Hepatocyte (in vitro differentiated cells): ENCODE data around the gene IL36G. TPM values are rescaled to one million over a fixed set of nuclear protein-coding genes. Genes with fewer than 3 reads are reported as not detected.

Experiments
- DNase-seq: peaks from one replicate; pipeline ENCODE4 v3.0.0-alpha.2; 2016; ENCODE audit warnings: low spot score
- H2AFZ ChIP-seq: fragments of 200-600 bp; sonication (generic); 2 replicates; pipeline ENCODE4 v1.6.0; 2016; ENCODE audit warnings: antibody characterized with exemption, mild to moderate bottlenecking
- H3K27ac ChIP-seq: fragments of 200-600 bp; sonication (generic); 2 replicates; pipeline ENCODE4 v1.5.1; 2016; ENCODE audit warnings: mild to moderate bottlenecking
- H3K27me3 ChIP-seq: fragments of 200-600 bp; sonication (generic); 2 replicates; pipeline ENCODE4 v1.6.1; 2016
- H3K36me3 ChIP-seq: fragments of 200-600 bp; sonication (generic); replicated peaks from 2 replicates; pipeline ENCODE4 v1.5.1; 2016; ENCODE audit warnings: low read depth; ENCODE audit not compliant: insufficient read depth
- H3K4me1 ChIP-seq: fragments of 200-600 bp; sonication (generic); 2 replicates; pipeline ENCODE4 v1.5.1; 2016; ENCODE audit warnings: mild to moderate bottlenecking, moderate library complexity; ENCODE audit not compliant: insufficient read depth
- H3K4me2 ChIP-seq: fragments of 200-600 bp; sonication (generic); 2 replicates; pipeline ENCODE4 v1.6.0; 2016
- H3K4me3 ChIP-seq: fragments of 200-600 bp; sonication (generic); 2 replicates; pipeline ENCODE4 v1.5.1; 2016; ENCODE audit warnings: mild to moderate bottlenecking
- H3K79me2 ChIP-seq: fragments of 200-600 bp; sonication (generic); 2 replicates; pipeline ENCODE4 v1.6.0; 2017; ENCODE audit warnings: mild to moderate bottlenecking
- H3K9me2 ChIP-seq: fragments of 200-600 bp; sonication (generic); replicated peaks from 2 replicates; pipeline ENCODE4 v1.6.0; 2017; ENCODE audit warnings: mild to moderate bottlenecking; ENCODE audit not compliant: insufficient read depth
- H3K9me3 ChIP-seq: fragments of 200-600 bp; sonication (generic); 2 replicates; pipeline ENCODE4 v1.5.1; 2016; ENCODE audit warnings: low read depth, mild to moderate bottlenecking
- H4K20me1 ChIP-seq: fragments of 200-600 bp; sonication (generic); 2 replicates; pipeline ENCODE4 v1.6.0; 2016; ENCODE audit warnings: mild to moderate bottlenecking; ENCODE audit not compliant: insufficient read depth, poor library complexity, severe bottlenecking
- CTCF ChIP-seq: fragments of 200-600 bp; sonication (generic); IDR thresholded peaks from 2 replicates; pipeline ENCODE4 v1.5.1; 2016; ENCODE audit warnings: antibody characterized with exemption, mild to moderate bottlenecking; ENCODE audit not compliant: poor library complexity
- EZH2 ChIP-seq: fragments of 200-600 bp; sonication (generic); IDR thresholded peaks from 2 replicates; pipeline ENCODE4 v1.6.1; 2016; ENCODE audit warnings: antibody characterized with exemption, mild to moderate bottlenecking, borderline replicate concordance
- EZH2phosphoT487 ChIP-seq: fragments of 200-600 bp; sonication (generic); IDR thresholded peaks from one replicate; pipeline ENCODE4 v1.6.1; 2018; ENCODE audit warnings: antibody characterized with exemption, mild to moderate bottlenecking, low read depth, moderate library complexity; ENCODE audit not compliant: unreplicated experiment, severe bottlenecking
- WGBS: methylation state at CpG from one replicate; pipeline ENCODE4 v1.1.6; 2016; ENCODE audit warnings: low lambda C conversion rate; ENCODE audit errors: missing lambda C conversion rate; 5-methylcytosine and 5-hydroxymethylcytosine counted together
- polyA plus RNA-seq: library from polyadenylated mRNA; unstranded; fragments of >200 nt; fragmentation: Nextera tagmentation; extraction: Ambion mirVana; gene quantifications from 2 replicates; pipeline ENCODE4 v1.2.1, GENCODE V29; 2016
- total RNA-seq: library from RNA; depleted of rRNA; stranded (reverse); fragments of >200 nt; gene quantifications from 2 replicates; pipeline ENCODE4 v1.2.3, GENCODE V29; 2014

IL36G gene
- total and polyA plus RNA-seq, 2 experiments from 2014 or later = 0.20 to 1.0 TPM

- DNase-seq = no peak
- Histone ChIP-seq H3K79me2 (no peaks in the 10 kb centered on the region), H3K4me1 (no peaks in the 10 kb centered on the region), H3K9me2 (no peaks in the 10 kb centered on the region), H2AFZ (no peak overlapping the region), H4K20me1 (no peaks in the 10 kb centered on the region), H3K36me3 (no peaks in the 10 kb centered on the region), H3K9me3 (no peaks in the 10 kb centered on the region), H3K27me3 (no peaks in the 10 kb centered on the region), H3K4me3 (no peak overlapping the region), H3K4me2 (no peak overlapping the region), H3K27ac (no peak overlapping the region)
- 96% methylated on average over 5 of the region's 5 CpGs for WGBS
- TF ChIP-seq EZH2 = no peak
- no peak for TF ChIP-seq CTCF
- no peak for TF ChIP-seq EZH2phosphoT487
Observed at GRCh38 chr2:112972423-112973086, 5.3 kb upstream of the IL36G start.

DNA sequence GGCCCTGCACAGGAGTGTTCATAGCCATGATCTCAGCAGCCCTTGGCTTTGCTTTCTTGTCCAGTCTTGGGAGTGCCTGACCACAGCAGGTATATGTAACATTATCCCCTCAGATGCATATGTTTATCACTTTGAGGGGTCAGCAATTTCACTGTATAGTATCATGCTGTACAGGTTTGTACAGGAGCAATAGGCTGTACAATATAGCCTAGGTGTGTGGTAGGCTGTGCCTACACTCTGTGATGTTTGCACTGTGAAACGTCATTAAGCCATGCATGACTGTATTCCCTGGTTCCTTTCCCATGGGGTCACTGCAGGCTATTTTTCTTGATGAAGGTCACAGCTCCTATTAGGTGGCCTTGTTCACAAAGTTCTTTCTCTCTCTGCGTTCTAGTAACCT lies 4.7 kb upstream of the IL36G start:
- Histone ChIP-seq H3K9me3 (no peaks in the 10 kb centered on the region), H2AFZ (no peak overlapping the region), H3K36me3 (no peaks in the 10 kb centered on the region), H3K9me2 (no peaks in the 10 kb centered on the region), H3K4me3 (no peak overlapping the region), H3K4me1 (no peaks in the 10 kb centered on the region), H3K27me3 (no peaks in the 10 kb centered on the region), H4K20me1 (no peaks in the 10 kb centered on the region), H3K4me2 (no peak overlapping the region), H3K79me2 (no peaks in the 10 kb centered on the region), H3K27ac (no peak overlapping the region)
- no peak for TF ChIP-seq EZH2
- TF ChIP-seq CTCF = no peak
- no peak for TF ChIP-seq EZH2phosphoT487
- 63% methylated on average over 2 of the region's 2 CpGs for WGBS
- no peak for DNase-seq

DNA sequence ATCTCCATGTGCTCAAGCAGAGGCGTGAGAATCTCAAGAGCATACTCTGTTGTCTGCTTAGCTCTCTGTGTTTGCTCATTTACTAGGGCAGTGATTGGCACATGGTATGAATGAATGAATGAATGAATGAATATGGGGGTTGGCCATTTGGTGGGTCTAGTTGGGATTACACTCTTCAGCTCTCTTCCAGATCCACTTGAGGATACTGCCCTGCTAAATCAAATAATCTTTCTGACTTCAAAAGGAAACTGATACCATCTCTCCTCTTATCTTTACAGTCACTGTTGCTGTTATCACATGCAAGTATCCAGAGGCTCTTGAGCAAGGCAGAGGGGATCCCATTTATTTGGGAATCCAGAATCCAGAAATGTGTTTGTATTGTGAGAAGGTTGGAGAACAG lies 1.9 kb downstream of the IL36G start:
- no peak overlapping the region for H3K27ac ChIP-seq
- TF ChIP-seq EZH2 = no peak
- no peak for TF ChIP-seq EZH2phosphoT487
- TF ChIP-seq CTCF = no peak
- DNase-seq = no peak
- H4K20me1 ChIP-seq = no peaks in the 10 kb centered on the region
- H3K4me3 ChIP-seq = no peak overlapping the region
- no peak overlapping the region for H2AFZ ChIP-seq
- peaks cover 3% of the 10 kb centered on the region for H3K27me3 ChIP-seq
- 86% methylated on average over 1 of the region's 1 CpG for WGBS
- H3K4me2 ChIP-seq = no peak overlapping the region
- no peaks in the 10 kb centered on the region for H3K4me1 ChIP-seq
- no peaks in the 10 kb centered on the region for H3K36me3 ChIP-seq
- no peaks in the 10 kb centered on the region for H3K79me2 ChIP-seq
- H3K9me2 ChIP-seq = no peaks in the 10 kb centered on the region
- no peaks in the 10 kb centered on the region for H3K9me3 ChIP-seq

- Histone ChIP-seq H3K4me3 (no peak overlapping the region), H3K36me3 (no peaks in the 10 kb centered on the region), H3K79me2 (no peaks in the 10 kb centered on the region), H3K27ac (no peak overlapping the region), H3K9me2 (no peaks in the 10 kb centered on the region), H4K20me1 (no peaks in the 10 kb centered on the region), H2AFZ (no peak overlapping the region), H3K27me3 (peaks cover 3% of the 10 kb centered on the region), H3K4me2 (no peak overlapping the region), H3K4me1 (no peaks in the 10 kb centered on the region), H3K9me3 (no peaks in the 10 kb centered on the region)
- WGBS = 77% methylated on average over 1 of the region's 1 CpG
- TF ChIP-seq EZH2 = no peak
- TF ChIP-seq CTCF = no peak
- TF ChIP-seq EZH2phosphoT487 = no peak
- DNase-seq = no peak
Observed at GRCh38 chr2:112980537-112980936, 2.7 kb downstream of the IL36G start.
